ENCODE measurements around the gene LPAR3. TPM values are rescaled to one million over a fixed set of nuclear protein-coding genes. Genes with fewer than 3 reads are reported as not detected.

Gene LPAR3
- polyA plus RNA-seq, 2 donors = 4.0 to 5.2 TPM

- H3K4me3 ChIP-seq (ENCODE audit: low read depth in 1 of 2, low read length in 2 of 2) = no peak overlapping the region
- no peaks in the 10 kb centered on the region for H3K9me3 ChIP-seq (ENCODE audit: control insufficient read depth in 2 of 2, insufficient read depth in 1 of 2, low read depth in 1 of 2, low read length in 1 of 2)
- no peaks in the 10 kb centered on the region for H3K4me1 ChIP-seq (ENCODE audit: control insufficient read depth in 2 of 2, insufficient read depth in 2 of 2, low read length in 1 of 2)
- 69 to 76% methylated on average over 5 of the region's 5 CpGs for WGBS, 2 donors
- H3K27me3 ChIP-seq (ENCODE audit: control insufficient read depth in 1 of 2, insufficient read depth in 2 of 2, low read length in 2 of 2) = no peaks in the 10 kb centered on the region
- H3K36me3 ChIP-seq (ENCODE audit: control insufficient read depth in 2 of 2, insufficient read depth in 2 of 2, low read length in 1 of 2) = no peaks in the 10 kb centered on the region
- H3K27ac ChIP-seq (ENCODE audit: low read depth in 2 of 2, low read length in 1 of 2) = no peak overlapping the region
Measured at GRCh38 chr1:84862810-84863251, 30.2 kb downstream of the LPAR3 start.

GRCh38 chr1:84861988-84862644 lies 30.9 kb downstream of the LPAR3 start:
- WGBS, 2 donors = 81 to 83% methylated on average over 6 of the region's 6 CpGs
- Histone ChIP-seq H3K27me3 (ENCODE audit: control insufficient read depth in 1 of 2, insufficient read depth in 2 of 2, low read length in 2 of 2) (no peaks in the 10 kb centered on the region), H3K9me3 (ENCODE audit: control insufficient read depth in 2 of 2, insufficient read depth in 1 of 2, low read depth in 1 of 2, low read length in 1 of 2) (no peaks in the 10 kb centered on the region), H3K4me1 (ENCODE audit: control insufficient read depth in 2 of 2, insufficient read depth in 2 of 2, low read length in 1 of 2) (no peaks in the 10 kb centered on the region), H3K4me3 (ENCODE audit: low read depth in 1 of 2, low read length in 2 of 2) (no peak overlapping the region), H3K27ac (ENCODE audit: low read depth in 2 of 2, low read length in 1 of 2) (no peak overlapping the region), H3K36me3 (ENCODE audit: control insufficient read depth in 2 of 2, insufficient read depth in 2 of 2, low read length in 1 of 2) (no peaks in the 10 kb centered on the region)

GRCh38 chr1:84861516-84861915 lies 31.5 kb downstream of the LPAR3 start:
- Histone ChIP-seq H3K4me3 (ENCODE audit: low read depth in 1 of 2, low read length in 2 of 2) (no peak overlapping the region), H3K27ac (ENCODE audit: low read depth in 2 of 2, low read length in 1 of 2) (no peak overlapping the region), H3K4me1 (ENCODE audit: control insufficient read depth in 2 of 2, insufficient read depth in 2 of 2, low read length in 1 of 2) (no peaks in the 10 kb centered on the region), H3K27me3 (ENCODE audit: control insufficient read depth in 1 of 2, insufficient read depth in 2 of 2, low read length in 2 of 2) (no peaks in the 10 kb centered on the region), H3K9me3 (ENCODE audit: control insufficient read depth in 2 of 2, insufficient read depth in 1 of 2, low read depth in 1 of 2, low read length in 1 of 2) (no peaks in the 10 kb centered on the region), H3K36me3 (ENCODE audit: control insufficient read depth in 2 of 2, insufficient read depth in 2 of 2, low read length in 1 of 2) (no peaks in the 10 kb centered on the region)
- WGBS, 2 donors = 41 to 51% methylated on average over 1 of the region's 1 CpG

- Histone ChIP-seq H3K4me3 (ENCODE audit: low read depth in 1 of 2, low read length in 2 of 2) (no peak overlapping the region), H3K4me1 (ENCODE audit: control insufficient read depth in 2 of 2, insufficient read depth in 2 of 2, low read length in 1 of 2) (peaks cover under 1 to 3% of the 10 kb centered on the region in 2 donors), H3K27me3 (ENCODE audit: control insufficient read depth in 1 of 2, insufficient read depth in 2 of 2, low read length in 2 of 2) (no peaks in the 10 kb centered on the region), H3K27ac (ENCODE audit: low read depth in 2 of 2, low read length in 1 of 2) (no peak overlapping the region), H3K9me3 (ENCODE audit: control insufficient read depth in 2 of 2, insufficient read depth in 1 of 2, low read depth in 1 of 2, low read length in 1 of 2) (no peaks in the 10 kb centered on the region), H3K36me3 (ENCODE audit: control insufficient read depth in 2 of 2, insufficient read depth in 2 of 2, low read length in 1 of 2) (no peaks in the 10 kb centered on the region)
- 55 to 65% methylated on average over 4 of the region's 4 CpGs for WGBS, 2 donors
Measured at GRCh38 chr1:84859866-84860265, 33.1 kb downstream of the LPAR3 start.

GRCh38 chr1:84857906-84858305 lies 35.1 kb downstream of the LPAR3 start:
- H3K27me3 ChIP-seq (ENCODE audit: control insufficient read depth in 1 of 2, insufficient read depth in 2 of 2, low read length in 2 of 2) = no peaks in the 10 kb centered on the region
- no peaks in the 10 kb centered on the region for H3K36me3 ChIP-seq (ENCODE audit: control insufficient read depth in 2 of 2, insufficient read depth in 2 of 2, low read length in 1 of 2)
- no peak overlapping the region for H3K27ac ChIP-seq (ENCODE audit: low read depth in 2 of 2, low read length in 1 of 2)
- WGBS, 2 donors = 93% methylated on average over 8 of the region's 8 CpGs
- H3K4me1 ChIP-seq (ENCODE audit: control insufficient read depth in 2 of 2, insufficient read depth in 2 of 2, low read length in 1 of 2) = peaks cover 3 to 8% of the 10 kb centered on the region in 2 donors
- H3K4me3 ChIP-seq (ENCODE audit: low read depth in 1 of 2, low read length in 2 of 2) = no peak overlapping the region
- no peaks in the 10 kb centered on the region for H3K9me3 ChIP-seq (ENCODE audit: control insufficient read depth in 2 of 2, insufficient read depth in 1 of 2, low read depth in 1 of 2, low read length in 1 of 2)

- no peak overlapping the region for H3K4me3 ChIP-seq (ENCODE audit: low read depth in 1 of 2, low read length in 2 of 2)
- no peaks in the 10 kb centered on the region for H3K9me3 ChIP-seq (ENCODE audit: control insufficient read depth in 2 of 2, insufficient read depth in 1 of 2, low read depth in 1 of 2, low read length in 1 of 2)
- H3K36me3 ChIP-seq (ENCODE audit: control insufficient read depth in 2 of 2, insufficient read depth in 2 of 2, low read length in 1 of 2) = no peaks in the 10 kb centered on the region
- H3K27ac ChIP-seq (ENCODE audit: low read depth in 2 of 2, low read length in 1 of 2) = no peak overlapping the region
- H3K27me3 ChIP-seq (ENCODE audit: control insufficient read depth in 1 of 2, insufficient read depth in 2 of 2, low read length in 2 of 2) = no peaks in the 10 kb centered on the region
- 86% methylated on average over 2 of the region's 2 CpGs for WGBS, 2 donors
- peaks cover 3 to 8% of the 10 kb centered on the region in 2 donors for H3K4me1 ChIP-seq (ENCODE audit: control insufficient read depth in 2 of 2, insufficient read depth in 2 of 2, low read length in 1 of 2)
Measured at GRCh38 chr1:84856726-84857270, 36.2 kb downstream of the LPAR3 start.

GRCh38 chr1:84855691-84856630 lies 37.0 kb downstream of the LPAR3 start:
- Histone ChIP-seq H3K27ac (ENCODE audit: low read depth in 2 of 2, low read length in 1 of 2) (no peak overlapping the region), H3K4me1 (ENCODE audit: control insufficient read depth in 2 of 2, insufficient read depth in 2 of 2, low read length in 1 of 2) (peaks cover 3 to 8% of the 10 kb centered on the region in 2 donors), H3K27me3 (ENCODE audit: control insufficient read depth in 1 of 2, insufficient read depth in 2 of 2, low read length in 2 of 2) (no peaks in the 10 kb centered on the region), H3K36me3 (ENCODE audit: control insufficient read depth in 2 of 2, insufficient read depth in 2 of 2, low read length in 1 of 2) (no peaks in the 10 kb centered on the region), H3K9me3 (ENCODE audit: control insufficient read depth in 2 of 2, insufficient read depth in 1 of 2, low read depth in 1 of 2, low read length in 1 of 2) (no peaks in the 10 kb centered on the region), H3K4me3 (ENCODE audit: low read depth in 1 of 2, low read length in 2 of 2) (no peak overlapping the region)
- 83 to 87% methylated on average over 10 of the region's 10 CpGs for WGBS, 2 donors

- WGBS, 2 donors = 79 to 83% methylated on average over 3 of the region's 3 CpGs
- peaks cover 3 to 8% of the 10 kb centered on the region in 2 donors for H3K4me1 ChIP-seq (ENCODE audit: control insufficient read depth in 2 of 2, insufficient read depth in 2 of 2, low read length in 1 of 2)
- no peak overlapping the region for H3K27ac ChIP-seq (ENCODE audit: low read depth in 2 of 2, low read length in 1 of 2)
- no peak overlapping the region for H3K4me3 ChIP-seq (ENCODE audit: low read depth in 1 of 2, low read length in 2 of 2)
- no peaks in the 10 kb centered on the region for H3K9me3 ChIP-seq (ENCODE audit: control insufficient read depth in 2 of 2, insufficient read depth in 1 of 2, low read depth in 1 of 2, low read length in 1 of 2)
- no peaks in the 10 kb centered on the region for H3K36me3 ChIP-seq (ENCODE audit: control insufficient read depth in 2 of 2, insufficient read depth in 2 of 2, low read length in 1 of 2)
- H3K27me3 ChIP-seq (ENCODE audit: control insufficient read depth in 1 of 2, insufficient read depth in 2 of 2, low read length in 2 of 2) = no peaks in the 10 kb centered on the region
Measured at GRCh38 chr1:84855168-84855567, 37.8 kb downstream of the LPAR3 start.

GRCh38 chr1:84853741-84854721 lies 39.0 kb downstream of the LPAR3 start:
- Histone ChIP-seq H3K9me3 (ENCODE audit: control insufficient read depth in 2 of 2, insufficient read depth in 1 of 2, low read depth in 1 of 2, low read length in 1 of 2) (no peaks in the 10 kb centered on the region), H3K27ac (ENCODE audit: low read depth in 2 of 2, low read length in 1 of 2) (peak overlapping the region; percentile 11 to 65), H3K4me3 (ENCODE audit: low read depth in 1 of 2, low read length in 2 of 2) (no peak overlapping the region), H3K36me3 (ENCODE audit: control insufficient read depth in 2 of 2, insufficient read depth in 2 of 2, low read length in 1 of 2) (no peaks in the 10 kb centered on the region), H3K27me3 (ENCODE audit: control insufficient read depth in 1 of 2, insufficient read depth in 2 of 2, low read length in 2 of 2) (no peaks in the 10 kb centered on the region), H3K4me1 (ENCODE audit: control insufficient read depth in 2 of 2, insufficient read depth in 2 of 2, low read length in 1 of 2) (peaks cover 3 to 8% of the 10 kb centered on the region in 2 donors)
- WGBS, 2 donors = 50 to 57% methylated on average over 2 of the region's 2 CpGs

Measured in esophagus (tissue), 2 donors.